ENCODE results near the gene MSH2. TPM values are rescaled to one million over a fixed set of nuclear protein-coding genes. Genes with fewer than 3 reads are reported as not detected.
A peak's percentile ranks its signal among the peaks of the same experiment; 100 is the strongest.
"Not testable (repeated sequence)": the region's sequence is repeated elsewhere in the genome, so short reads cannot be mapped to it uniquely, and the experiment has no call there.

MSH2 gene
- total RNA-seq, 1 experiment from 2014 or later: 55.3 TPM

GRCh38 chr2:47426786-47427185 lies 23.8 kb downstream of the MSH2 start:
- Mint-ChIP-seq H3K9me3 (ENCODE audit: low read depth, unreplicated experiment) (no peaks in the 10 kb centered on the region), H3K36me3 (ENCODE audit: insufficient read depth, unreplicated experiment) (peaks cover 38% of the 10 kb centered on the region), H3K27ac (ENCODE audit: unreplicated experiment) (no peak overlapping the region), H3K4me3 (ENCODE audit: low read depth, unreplicated experiment) (no peak overlapping the region), H3K4me1 (ENCODE audit: low read depth, unreplicated experiment) (no peaks in the 10 kb centered on the region), H3K27me3 (ENCODE audit: unreplicated experiment) (no peaks in the 10 kb centered on the region)
- BruUV-seq (replicated peaks): no TSS peak
- DNase-seq: no peak
- intact Hi-C loops (cut with micrococcal nuclease; ENCODE audit: unreplicated experiment): no loop called here
- TF ChIP-seq, protein P1, sequence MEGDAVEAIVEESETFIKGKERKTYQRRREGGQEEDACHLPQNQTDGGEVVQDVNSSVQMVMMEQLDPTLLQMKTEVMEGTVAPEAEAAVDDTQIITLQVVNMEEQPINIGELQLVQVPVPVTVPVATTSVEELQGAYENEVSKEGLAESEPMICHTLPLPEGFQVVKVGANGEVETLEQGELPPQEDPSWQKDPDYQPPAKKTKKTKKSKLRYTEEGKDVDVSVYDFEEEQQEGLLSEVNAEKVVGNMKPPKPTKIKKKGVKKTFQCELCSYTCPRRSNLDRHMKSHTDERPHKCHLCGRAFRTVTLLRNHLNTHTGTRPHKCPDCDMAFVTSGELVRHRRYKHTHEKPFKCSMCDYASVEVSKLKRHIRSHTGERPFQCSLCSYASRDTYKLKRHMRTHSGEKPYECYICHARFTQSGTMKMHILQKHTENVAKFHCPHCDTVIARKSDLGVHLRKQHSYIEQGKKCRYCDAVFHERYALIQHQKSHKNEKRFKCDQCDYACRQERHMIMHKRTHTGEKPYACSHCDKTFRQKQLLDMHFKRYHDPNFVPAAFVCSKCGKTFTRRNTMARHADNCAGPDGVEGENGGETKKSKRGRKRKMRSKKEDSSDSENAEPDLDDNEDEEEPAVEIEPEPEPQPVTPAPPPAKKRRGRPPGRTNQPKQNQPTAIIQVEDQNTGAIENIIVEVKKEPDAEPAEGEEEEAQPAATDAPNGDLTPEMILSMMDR (IDR thresholded peaks at IDR 0.05; ENCODE audit: unreplicated experiment): no peak
- CTCF ChIA-PET: no interaction called here

DNA sequence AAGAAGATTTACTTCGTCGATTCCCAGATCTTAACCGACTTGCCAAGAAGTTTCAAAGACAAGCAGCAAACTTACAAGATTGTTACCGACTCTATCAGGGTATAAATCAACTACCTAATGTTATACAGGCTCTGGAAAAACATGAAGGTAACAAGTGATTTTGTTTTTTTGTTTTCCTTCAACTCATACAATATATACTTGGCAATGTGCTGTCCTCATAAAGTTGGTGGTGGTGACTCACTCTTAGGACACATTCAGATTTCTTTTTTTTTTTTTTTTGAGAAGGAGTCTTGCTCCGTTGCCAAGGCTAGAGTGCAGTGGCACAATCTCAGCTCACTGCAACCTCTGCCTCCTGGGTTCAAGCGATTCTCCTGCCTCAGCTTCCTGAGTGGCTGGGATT lies 26.8 kb downstream of the MSH2 start:
- H3K4me1 Mint-ChIP-seq (ENCODE audit: low read depth, unreplicated experiment): no peaks in the 10 kb centered on the region
- H3K36me3 Mint-ChIP-seq (ENCODE audit: insufficient read depth, unreplicated experiment): peaks cover 29% of the 10 kb centered on the region

GRCh38 chr2:47433006-47433405 lies 30.1 kb downstream of the MSH2 start:
- BruUV-seq (replicated peaks); H3K27ac Mint-ChIP-seq (ENCODE audit: unreplicated experiment); H3K27me3 Mint-ChIP-seq (ENCODE audit: unreplicated experiment); H3K4me3 Mint-ChIP-seq (ENCODE audit: low read depth, unreplicated experiment); H3K9me3 Mint-ChIP-seq (ENCODE audit: low read depth, unreplicated experiment); CTCF ChIA-PET; DNase-seq; H3K4me1 Mint-ChIP-seq (ENCODE audit: low read depth, unreplicated experiment); intact Hi-C loops (cut with micrococcal nuclease; ENCODE audit: unreplicated experiment): not testable (repeated sequence)
- H3K36me3 Mint-ChIP-seq (ENCODE audit: insufficient read depth, unreplicated experiment): peaks cover 30% of the 10 kb centered on the region

More for the DNA sequence above, 26.8 kb downstream of the MSH2 start:
- TF ChIP-seq, protein P1 (IDR thresholded peaks at IDR 0.05; ENCODE audit: unreplicated experiment): no peak
- no TSS peak for BruUV-seq (replicated peaks)
- no peaks in the 10 kb centered on the region for H3K27me3 Mint-ChIP-seq (ENCODE audit: unreplicated experiment)
- H3K4me3 Mint-ChIP-seq (ENCODE audit: low read depth, unreplicated experiment): no peak overlapping the region
- DNase-seq: no peak
- H3K27ac Mint-ChIP-seq (ENCODE audit: unreplicated experiment): no peak overlapping the region
- intact Hi-C loops (cut with micrococcal nuclease; ENCODE audit: unreplicated experiment): no loop called here
- no peaks in the 10 kb centered on the region for H3K9me3 Mint-ChIP-seq (ENCODE audit: low read depth, unreplicated experiment)
- CTCF ChIA-PET: no interaction called here

DNA sequence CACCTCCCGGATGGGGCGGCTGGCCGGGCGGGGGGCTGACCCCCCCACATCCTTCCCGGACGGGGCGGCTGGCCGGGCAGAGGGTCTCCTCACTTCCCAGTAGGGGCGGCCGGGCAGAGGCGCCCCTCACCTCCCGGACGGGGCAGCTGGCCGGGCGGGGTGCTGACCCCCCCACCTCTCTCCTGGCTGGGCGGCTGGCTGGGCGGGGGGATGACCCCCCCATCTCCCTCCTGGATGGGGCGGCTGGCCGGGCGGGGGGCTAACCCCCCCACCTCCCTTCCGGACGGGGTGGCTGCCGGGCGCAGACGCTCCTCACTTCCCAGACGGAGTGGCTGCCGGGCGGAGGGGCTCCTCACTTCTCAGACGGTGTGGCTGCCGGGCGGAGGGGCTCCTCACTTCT lies 30.5 kb downstream of the MSH2 start:
- BruUV-seq (replicated peaks); CTCF ChIA-PET; H3K4me3 Mint-ChIP-seq (ENCODE audit: low read depth, unreplicated experiment); H3K9me3 Mint-ChIP-seq (ENCODE audit: low read depth, unreplicated experiment); H3K27ac Mint-ChIP-seq (ENCODE audit: unreplicated experiment); intact Hi-C loops (cut with micrococcal nuclease; ENCODE audit: unreplicated experiment); H3K27me3 Mint-ChIP-seq (ENCODE audit: unreplicated experiment); H3K4me1 Mint-ChIP-seq (ENCODE audit: low read depth, unreplicated experiment); DNase-seq: not testable (repeated sequence)
- H3K36me3 Mint-ChIP-seq (ENCODE audit: insufficient read depth, unreplicated experiment): peaks cover 34% of the 10 kb centered on the region

GRCh38 chr2:47437287-47437686 lies 34.3 kb downstream of the MSH2 start:
- no peak overlapping the region for H3K4me3 Mint-ChIP-seq (ENCODE audit: low read depth, unreplicated experiment)

More at GRCh38 chr2:47437287-47437686, 34.3 kb downstream of the MSH2 start:
- no TSS peak for BruUV-seq (replicated peaks)
- H3K9me3 Mint-ChIP-seq (ENCODE audit: low read depth, unreplicated experiment): no peaks in the 10 kb centered on the region
- no peak overlapping the region for H3K27ac Mint-ChIP-seq (ENCODE audit: unreplicated experiment)
- DNase-seq: no peak
- TF ChIP-seq, protein P1 (IDR thresholded peaks at IDR 0.05; ENCODE audit: unreplicated experiment): peak; percentile 28
- no peaks in the 10 kb centered on the region for H3K27me3 Mint-ChIP-seq (ENCODE audit: unreplicated experiment)
- H3K4me1 Mint-ChIP-seq (ENCODE audit: low read depth, unreplicated experiment): no peaks in the 10 kb centered on the region
- intact Hi-C loops (cut with micrococcal nuclease; ENCODE audit: unreplicated experiment): loop anchor here (5.0 kb wide), 1 partner anchor 330 kb away; no protein-coding TSS in a partner anchor
- H3K36me3 Mint-ChIP-seq (ENCODE audit: insufficient read depth, unreplicated experiment): peaks cover 18% of the 10 kb centered on the region
- CTCF ChIA-PET: interaction anchor here (0.6 to 1.2 kb wide), 4 partner anchors 175 to 346 kb away, joined by 3 to 12 read pairs (median 4); partner anchors contain the start of gene MSH6

Data from Calu3 (cell line).